Transverse colon (tissue), 3 donors: ENCODE measurements around the gene DNAJC18.

ENCODE experiments used
- CTCF ChIP-seq, 5 experiments: fragments of 200-600 bp in 3 of 5; fragments of 450-650 bp in 2 of 5; sonication (generic) in 3 of 5; IDR thresholded peaks; 1 replicate in 2 of 5; 2 replicates in 3 of 5; pipeline ENCODE4 v1.5.1; 2016 to 2017; ENCODE audit warnings: antibody characterized with exemption in 5 of 5, inconsistent platforms in 3 of 5, mild to moderate bottlenecking in 2 of 5, moderate library complexity in 1 of 5
- EP300 ChIP-seq: sonication (generic); formaldehyde crosslinking; IDR thresholded peaks from one replicate; pipeline ENCODE4 v1.6.1; 2017; ENCODE audit warnings: antibody characterized with exemption, low read depth
- POLR2A ChIP-seq: fragments of 450-650 bp; IDR thresholded peaks from one replicate; pipeline ENCODE4 v1.6.1; 2016; ENCODE audit warnings: antibody characterized with exemption, mild to moderate bottlenecking, moderate library complexity

GRCh38 chr5:139386050-139386438, 53.3 kb downstream of the DNAJC18 start:
- TF ChIP-seq CTCF (IDR thresholded peaks at IDR 0.05): no peak
- no peak for TF ChIP-seq EP300
- TF ChIP-seq POLR2A: no peak
